ENCODE data around the gene NCOA7. TPM values are rescaled to one million over a fixed set of nuclear protein-coding genes. Genes with fewer than 3 reads are reported as not detected.

Gene NCOA7
- total and polyA plus RNA-seq, 9 of the 15 experiments (the other 6 are each of a cell fraction or from before 2014, with no cell fraction given) = 5.8 to 14.6 (median 9.3) TPM

GRCh38 chr6:125812394-125813292 is 21.9 kb downstream of the NCOA7 start (continued):
- no peak for TF ChIP-seq GTF2B (IDR thresholded peaks at IDR 0.05; ENCODE audit: extremely low read depth, insufficient read length)
- TF ChIP-seq GMEB1 (CRISPR knock-in tag; IDR thresholded peaks at IDR 0.05) = no peak
- TF ChIP-seq NELFE (IDR thresholded peaks at IDR 0.05; ENCODE audit: insufficient read depth, insufficient read length) = no peak
- TF ChIP-seq ZNF395 (CRISPR knock-in tag; IDR thresholded peaks at IDR 0.05) = no peak
- TF ChIP-seq COPS2 (conservative IDR thresholded peaks at IDR 0.05) = no peak
- no peak for TF ChIP-seq ASH1L (IDR thresholded peaks at IDR 0.05; ENCODE audit: borderline replicate concordance, low read depth, partially characterized antibody)
- no peak for TF ChIP-seq MED1 (CRISPR knock-in tag; IDR thresholded peaks at IDR 0.05; ENCODE audit: borderline replicate concordance)
- TF ChIP-seq SAP30 (IDR thresholded peaks at IDR 0.05; ENCODE audit: borderline replicate concordance, insufficient read depth, low read depth, low read length, poor library complexity, severe bottlenecking) = no peak
- no peak for TF ChIP-seq HMG20A (CRISPR knock-in tag; conservative IDR thresholded peaks at IDR 0.05)
- no peak for TF ChIP-seq GABPB1 (CRISPR knock-in tag; IDR thresholded peaks at IDR 0.05)
- TF ChIP-seq BRCA1 (IDR thresholded peaks at IDR 0.05) = no peak
- no peak for TF ChIP-seq BRCA1 (CRISPR knock-in tag; IDR thresholded peaks at IDR 0.05)
- TF ChIP-seq LCOR (CRISPR knock-in tag; IDR thresholded peaks at IDR 0.05) = peak; percentile 74
- no peak for TF ChIP-seq SRF (CRISPR knock-in tag; IDR thresholded peaks at IDR 0.05)
- TF ChIP-seq KAT7 (CRISPR knock-in tag; IDR thresholded peaks at IDR 0.05; ENCODE audit: borderline replicate concordance) = 0 out of 2 replicates have a peak, but pooled peaks have one; percentile 85
- no peak for TF ChIP-seq CSDE1 (IDR thresholded peaks at IDR 0.05)
- TF ChIP-seq NFATC3 (IDR thresholded peaks at IDR 0.05) = no peak
- TF ChIP-seq CTBP1 (IDR thresholded peaks at IDR 0.05; ENCODE audit: borderline replicate concordance) = peak; percentile 98
- 0 out of 6 replicates have a peak, but pooled peaks of 1 of the 3 experiments have one; percentile 13 for TF ChIP-seq CTCF (IDR thresholded peaks at IDR 0.05 in 2 of 3, conservative IDR thresholded peaks at IDR 0.05 in 1 of 3; ENCODE audit: insufficient read depth in 2 of 3, low read depth in 1 of 3, low read length in 3 of 3)
- TF ChIP-seq BRD9 (IDR thresholded peaks at IDR 0.05; ENCODE audit: low read depth, partially characterized antibody) = peak; percentile 56
